ENCODE data around the gene KLHL36. TPM values are rescaled to one million over a fixed set of nuclear protein-coding genes. Genes with fewer than 3 reads are reported as not detected.

The KLHL36 gene
- total and polyA plus RNA-seq, 9 of the 15 experiments (the other 6 are each of a cell fraction or from before 2014, with no cell fraction given): 2.1 to 51.2 (median 18.5) TPM

GRCh38 chr16:84617791-84618580 lies 30.3 kb upstream of the KLHL36 start, which contains the start of gene COTL1 (continued):
- TF ChIP-seq BACH1 (tag; IDR thresholded peaks at IDR 0.05): no peak
- no peak for TF ChIP-seq ZNF282 (CRISPR knock-in tag; IDR thresholded peaks at IDR 0.05)
- TF ChIP-seq CREB5 (CRISPR knock-in tag; IDR thresholded peaks at IDR 0.05): no peak
- TF ChIP-seq HNRNPUL1 (IDR thresholded peaks at IDR 0.05; ENCODE audit: low read length): no peak
- TF ChIP-seq CTCF (IDR thresholded peaks at IDR 0.05 in 2 of 3, conservative IDR thresholded peaks at IDR 0.05 in 1 of 3; ENCODE audit: insufficient read depth in 2 of 3, low read depth in 1 of 3, low read length in 3 of 3): no peak; a peak in 1 of 6 replicates
- TF ChIP-seq SLC30A9 (CRISPR knock-in tag; IDR thresholded peaks at IDR 0.05): no peak
- peak; percentile 99 for TF ChIP-seq RBM25 (IDR thresholded peaks at IDR 0.05; ENCODE audit: low read depth, low read length, severe bottlenecking)
- TF ChIP-seq E2F4 (CRISPR knock-in tag; IDR thresholded peaks at IDR 0.05; ENCODE audit: low read depth): no peak
- peak; percentile 59 for TF ChIP-seq GABPA (tag; conservative IDR thresholded peaks at IDR 0.05; ENCODE audit: low read depth)
- no peak for TF ChIP-seq MCM3 (IDR thresholded peaks at IDR 0.05)
- peak; percentile 16; the same call in 1 of the 2 replicates for TF ChIP-seq SPI1 (IDR thresholded peaks at IDR 0.05; ENCODE audit: borderline replicate concordance, low read depth, low read length)
- TF ChIP-seq ADNP (tag; IDR thresholded peaks at IDR 0.05): no peak
- TF ChIP-seq MAZ (CRISPR knock-in tag; conservative IDR thresholded peaks at IDR 0.05 in 1 of 2, IDR thresholded peaks at IDR 0.05 in 1 of 2): peak; percentile 100
- TF ChIP-seq ETS2 (tag; IDR thresholded peaks at IDR 0.05; ENCODE audit: borderline replicate concordance, poor library complexity, severe bottlenecking): no peak
- no peak for TF ChIP-seq NCOR1 (IDR thresholded peaks at IDR 0.05)
- no peak for TF ChIP-seq ELF2 (CRISPR knock-in tag; IDR thresholded peaks at IDR 0.05)
- no peak for TF ChIP-seq HMG20B (CRISPR knock-in tag; IDR thresholded peaks at IDR 0.05)
- TF ChIP-seq KLF10 (CRISPR knock-in tag; IDR thresholded peaks at IDR 0.05): no peak
